Neural crest cell (in vitro differentiated cells): Measurements from ENCODE around the gene TOM1L2. TPM values are rescaled to one million over a fixed set of nuclear protein-coding genes. Genes with fewer than 3 reads are reported as not detected.
A peak's percentile ranks its signal among the peaks of the same experiment; 100 is the strongest.

Source experiments
- DNase-seq: peaks from one replicate; pipeline ENCODE4 v3.0.0; 2021; ENCODE audit warnings: low read depth, mixed read lengths, low spot score
- H3K27ac Mint-ChIP-seq: one replicate; pipeline ENCODE4 v1.8.0; 2021; ENCODE audit warnings: mild to moderate bottlenecking, mixed read lengths; ENCODE audit not compliant: unreplicated experiment
- H3K27me3 Mint-ChIP-seq: 2 replicates; pipeline ENCODE4 v1.8.0; 2021; ENCODE audit warnings: low read depth, mild to moderate bottlenecking, mixed read lengths
- H3K36me3 Mint-ChIP-seq: 2 replicates; pipeline ENCODE4 v1.8.0; 2021; ENCODE audit warnings: low read depth, mild to moderate bottlenecking, mixed read lengths
- H3K4me1 Mint-ChIP-seq: 2 replicates; pipeline ENCODE4 v1.8.0; 2021; ENCODE audit warnings: mixed read lengths
- H3K4me3 Mint-ChIP-seq: one replicate; pipeline ENCODE4 v1.8.0; 2021; ENCODE audit warnings: mild to moderate bottlenecking, mixed read lengths
- H3K9me3 Mint-ChIP-seq: 2 replicates; pipeline ENCODE4 v1.8.0; 2021; ENCODE audit warnings: mixed read lengths
- CTCF ChIP-seq: fragments of 200-600 bp; sonication (generic); conservative IDR thresholded peaks from 2 replicates; pipeline ENCODE4 v1.5.0; 2021; ENCODE audit warnings: antibody characterized with exemption, mild to moderate bottlenecking
- total RNA-seq: library from RNA; stranded (reverse); gene quantifications from 2 replicates; pipeline ENCODE4 v1.2.1, GENCODE V29; 2021

TOM1L2 gene
- total RNA-seq, 1 donor from 2014 or later, result 15.9 TPM

GRCh38 chr17:17844500-17844899, 127.7 kb downstream of the TOM1L2 start:
- no peaks in the 10 kb centered on the region for H3K27me3 Mint-ChIP-seq
- H3K27ac Mint-ChIP-seq, result no peak overlapping the region
- no peak for DNase-seq
- H3K9me3 Mint-ChIP-seq, result no peaks in the 10 kb centered on the region
- H3K4me1 Mint-ChIP-seq, result peaks cover 15% of the 10 kb centered on the region
- no peaks in the 10 kb centered on the region for H3K36me3 Mint-ChIP-seq
- no peak overlapping the region for H3K4me3 Mint-ChIP-seq
- no peak for TF ChIP-seq CTCF

GRCh38 chr17:17844079-17844478, 128.1 kb downstream of the TOM1L2 start:
- H3K4me1 Mint-ChIP-seq, result peaks cover 19% of the 10 kb centered on the region
- no peak for TF ChIP-seq CTCF
- H3K36me3 Mint-ChIP-seq, result no peaks in the 10 kb centered on the region
- DNase-seq, result no peak
- H3K27me3 Mint-ChIP-seq, result no peaks in the 10 kb centered on the region
- H3K4me3 Mint-ChIP-seq, result no peak overlapping the region
- no peak overlapping the region for H3K27ac Mint-ChIP-seq
- H3K9me3 Mint-ChIP-seq, result no peaks in the 10 kb centered on the region

- no peaks in the 10 kb centered on the region for H3K9me3 Mint-ChIP-seq
- H3K4me3 Mint-ChIP-seq, result no peak overlapping the region
- DNase-seq, result no peak
Observed at GRCh38 chr17:17843096-17843495, 129.1 kb downstream of the TOM1L2 start.

GRCh38 chr17:17842111-17842876, 129.9 kb downstream of the TOM1L2 start:
- H3K4me1 Mint-ChIP-seq, result peaks cover 37% of the 10 kb centered on the region
- H3K36me3 Mint-ChIP-seq, result no peaks in the 10 kb centered on the region
- no peak for TF ChIP-seq CTCF
- H3K9me3 Mint-ChIP-seq, result no peaks in the 10 kb centered on the region
- no peak for DNase-seq
- H3K4me3 Mint-ChIP-seq, result no peak overlapping the region
- no peak overlapping the region for H3K27ac Mint-ChIP-seq
- H3K27me3 Mint-ChIP-seq, result peaks cover under 1% of the 10 kb centered on the region

More at GRCh38 chr17:17843096-17843495, 129.1 kb downstream of the TOM1L2 start:
- Mint-ChIP-seq H3K36me3 (no peaks in the 10 kb centered on the region), H3K27ac (no peak overlapping the region), H3K27me3 (no peaks in the 10 kb centered on the region), H3K4me1 (peaks cover 29% of the 10 kb centered on the region)
- TF ChIP-seq CTCF, result no peak

- Mint-ChIP-seq H3K27me3 (peaks cover 4% of the 10 kb centered on the region), H3K4me3 (no peak overlapping the region), H3K27ac (peak overlapping the region; percentile 93), H3K4me1 (peaks cover 41% of the 10 kb centered on the region), H3K36me3 (no peaks in the 10 kb centered on the region), H3K9me3 (no peaks in the 10 kb centered on the region)
- DNase-seq, result no peak
- TF ChIP-seq CTCF, result no peak
Observed at GRCh38 chr17:17841601-17842025, 130.6 kb downstream of the TOM1L2 start.
